ENCODE results near the gene C19orf12. TPM values are rescaled to one million over a fixed set of nuclear protein-coding genes. Genes with fewer than 3 reads are reported as not detected.

Gene C19orf12
- total and polyA plus RNA-seq, 7 donors = 37.5 to 142 (median 65.4) TPM

DNA sequence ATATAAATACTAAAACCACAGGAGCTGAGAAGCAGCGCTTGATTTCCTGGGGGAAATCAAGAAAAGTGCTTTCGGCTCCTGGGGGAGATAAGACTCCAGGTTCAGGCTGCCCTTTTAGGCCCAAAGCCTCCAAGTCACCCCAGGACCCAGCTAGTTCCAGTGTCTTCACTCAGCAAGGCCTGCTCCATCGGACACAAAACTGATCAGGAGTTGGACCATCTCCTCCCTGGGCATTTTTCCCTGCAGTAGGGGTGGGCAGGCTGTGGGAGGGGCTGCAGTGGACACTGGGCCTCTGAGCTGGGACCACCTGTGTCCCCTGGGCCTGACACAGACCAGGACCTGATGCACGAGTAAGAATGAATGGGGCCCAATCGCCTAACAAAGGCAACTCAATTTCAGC lies 15.2 kb downstream of the C19orf12 start:
- intact Hi-C loops (cut with DNase I) = no loop called here
- Histone ChIP-seq H3K36me3 (ENCODE audit: insufficient read depth in 1 of 2, low read depth in 1 of 2) (peaks cover 2 to 38% of the 10 kb centered on the region in 2 donors), H3K4me1 (peaks cover under 1% of the 10 kb centered on the region), H3K9me3 (no peaks in the 10 kb centered on the region), H3K27ac (no peak overlapping the region), H3K4me3 (no peak overlapping the region), H3K27me3 (ENCODE audit: insufficient read depth in 3 of 3, low read length in 2 of 3) (no peaks in the 10 kb centered on the region)
- TF ChIP-seq, protein P1, sequence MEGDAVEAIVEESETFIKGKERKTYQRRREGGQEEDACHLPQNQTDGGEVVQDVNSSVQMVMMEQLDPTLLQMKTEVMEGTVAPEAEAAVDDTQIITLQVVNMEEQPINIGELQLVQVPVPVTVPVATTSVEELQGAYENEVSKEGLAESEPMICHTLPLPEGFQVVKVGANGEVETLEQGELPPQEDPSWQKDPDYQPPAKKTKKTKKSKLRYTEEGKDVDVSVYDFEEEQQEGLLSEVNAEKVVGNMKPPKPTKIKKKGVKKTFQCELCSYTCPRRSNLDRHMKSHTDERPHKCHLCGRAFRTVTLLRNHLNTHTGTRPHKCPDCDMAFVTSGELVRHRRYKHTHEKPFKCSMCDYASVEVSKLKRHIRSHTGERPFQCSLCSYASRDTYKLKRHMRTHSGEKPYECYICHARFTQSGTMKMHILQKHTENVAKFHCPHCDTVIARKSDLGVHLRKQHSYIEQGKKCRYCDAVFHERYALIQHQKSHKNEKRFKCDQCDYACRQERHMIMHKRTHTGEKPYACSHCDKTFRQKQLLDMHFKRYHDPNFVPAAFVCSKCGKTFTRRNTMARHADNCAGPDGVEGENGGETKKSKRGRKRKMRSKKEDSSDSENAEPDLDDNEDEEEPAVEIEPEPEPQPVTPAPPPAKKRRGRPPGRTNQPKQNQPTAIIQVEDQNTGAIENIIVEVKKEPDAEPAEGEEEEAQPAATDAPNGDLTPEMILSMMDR (IDR thresholded peaks at IDR 0.05) = no peak
- DNase-seq = no peak
- ATAC-seq = no peak
- 62 to 69% (median 65%) methylated on average over 5 of the region's 5 CpGs for WGBS, 3 donors

DNA sequence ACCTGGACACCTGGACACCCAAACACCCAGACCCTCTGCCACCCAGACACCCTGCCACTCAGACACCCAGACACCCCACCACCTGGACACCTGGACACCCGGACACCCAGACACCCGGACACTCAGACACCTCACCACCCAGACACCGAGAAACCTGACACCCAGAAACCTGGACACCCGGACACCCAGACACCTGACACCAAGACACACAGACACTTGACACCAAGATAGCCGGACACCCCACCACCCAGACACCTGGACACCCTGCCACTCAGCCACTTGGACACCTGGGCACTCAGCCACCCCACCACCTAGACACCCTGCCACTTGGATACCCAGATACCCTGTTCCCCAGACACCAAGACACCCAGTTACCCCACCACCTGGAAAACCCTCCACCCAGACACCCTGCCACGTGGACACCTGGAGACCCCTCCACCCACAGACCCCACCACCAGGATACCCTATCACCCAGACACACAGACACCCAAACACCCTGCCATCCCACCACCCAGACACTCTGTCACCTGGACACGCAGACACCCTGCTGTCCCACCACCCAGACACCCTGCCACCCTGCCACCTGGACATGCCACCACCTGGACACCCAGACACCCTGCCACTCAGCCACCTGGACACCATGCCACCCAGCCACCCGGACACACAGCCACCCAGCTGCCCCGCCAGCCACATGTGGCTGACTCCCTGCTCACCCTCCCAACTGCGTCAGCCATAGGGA lies 17.4 kb downstream of the C19orf12 start:
- Histone ChIP-seq H3K4me1 (peaks cover 9% of the 10 kb centered on the region), H3K36me3 (ENCODE audit: insufficient read depth in 1 of 2, low read depth in 1 of 2) (peaks cover 2 to 18% of the 10 kb centered on the region in 2 donors), H3K9me3 (no peaks in the 10 kb centered on the region), H3K27me3 (ENCODE audit: insufficient read depth in 3 of 3, low read length in 2 of 3) (no peaks in the 10 kb centered on the region), H3K27ac (no peak overlapping the region), H3K4me3 (no peak overlapping the region)
- intact Hi-C loops (cut with DNase I) = no loop called here
- no peak for ATAC-seq
- TF ChIP-seq, protein P1 (IDR thresholded peaks at IDR 0.05) = no peak
- no peak for DNase-seq
- WGBS, 3 donors = 62 to 84% (median 72%) methylated on average over 8 to 10 of the region's 10 CpGs

DNA sequence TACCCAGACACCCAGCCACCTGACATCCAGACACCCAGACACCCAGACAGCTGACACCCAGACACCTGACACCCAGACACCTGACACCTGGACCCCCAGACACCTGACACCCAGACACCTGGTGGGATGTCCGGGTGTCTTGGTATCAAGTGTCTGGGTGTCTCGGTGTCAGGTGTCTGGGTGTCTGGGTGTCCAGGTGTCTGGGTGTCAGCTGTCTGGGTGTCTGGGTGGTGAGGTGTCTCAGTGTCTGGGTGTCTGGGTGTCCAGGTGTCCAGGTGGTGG lies 18.6 kb downstream of the C19orf12 start:
- ATAC-seq = no peak
- TF ChIP-seq, protein P1 (IDR thresholded peaks at IDR 0.05) = no peak
- Histone ChIP-seq H3K27me3 (ENCODE audit: insufficient read depth in 3 of 3, low read length in 2 of 3) (no peaks in the 10 kb centered on the region), H3K9me3 (no peaks in the 10 kb centered on the region), H3K27ac (no peak overlapping the region), H3K36me3 (ENCODE audit: insufficient read depth in 1 of 2, low read depth in 1 of 2) (peaks cover 0 to 6% of the 10 kb centered on the region in 2 donors), H3K4me3 (no peak overlapping the region), H3K4me1 (peaks cover 9% of the 10 kb centered on the region)
- intact Hi-C loops (cut with DNase I) = no loop called here
- no peak for DNase-seq
- WGBS, 3 donors = 42 to 66% (median 58%) methylated on average over 2 of the region's 2 CpGs

DNA sequence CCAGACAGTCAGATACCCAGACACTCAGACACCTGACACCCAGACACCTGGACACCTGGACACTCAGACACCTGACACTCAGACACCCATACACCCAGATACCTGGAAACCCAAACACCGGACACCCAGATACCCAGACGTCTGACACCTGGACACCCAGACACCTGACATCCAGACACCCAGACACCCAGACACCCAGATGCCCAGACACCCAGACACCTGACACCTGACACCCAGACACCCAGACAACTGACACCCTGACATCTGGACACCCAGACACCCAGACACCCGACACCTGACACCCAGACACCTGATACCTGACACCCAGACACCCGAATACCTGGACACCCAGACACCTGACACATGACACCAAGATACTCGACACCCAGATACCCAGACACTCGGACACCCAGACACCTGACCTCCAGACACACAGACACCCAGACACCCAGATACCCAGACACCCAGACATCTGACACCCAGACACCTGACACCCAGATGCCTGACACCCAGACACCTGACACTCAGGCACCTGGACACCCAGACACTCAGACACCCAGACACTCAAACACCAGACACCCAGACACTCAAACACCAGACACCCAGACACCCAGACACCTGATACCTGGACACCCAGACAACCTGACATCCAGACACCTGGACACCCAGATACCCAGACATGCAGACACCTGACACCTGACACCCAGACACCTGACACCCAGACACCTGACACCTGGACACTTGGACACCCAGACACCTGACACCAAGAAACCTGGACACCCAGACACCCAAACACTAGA lies 19.1 kb downstream of the C19orf12 start:
- WGBS, 3 donors = 43 to 64% (median 51%) methylated on average over 6 of the region's 6 CpGs
- no peaks in the 10 kb centered on the region for H3K9me3 ChIP-seq
- no peak overlapping the region for H3K27ac ChIP-seq
- H3K27me3 ChIP-seq (ENCODE audit: insufficient read depth in 3 of 3, low read length in 2 of 3) = no peaks in the 10 kb centered on the region
- peaks cover 9% of the 10 kb centered on the region for H3K4me1 ChIP-seq
- TF ChIP-seq, protein P1 (IDR thresholded peaks at IDR 0.05) = no peak
- ATAC-seq (no peak), DNase-seq (peak in 1 of 2 donors; percentile 42)
- peaks cover 0 to under 1% of the 10 kb centered on the region in 2 donors for H3K36me3 ChIP-seq (ENCODE audit: insufficient read depth in 1 of 2, low read depth in 1 of 2)
- intact Hi-C loops (cut with DNase I) = loop anchor here (2.0 kb wide), 2 partner anchors 19 to 31 kb away; partner anchors contain the start of genes C19orf12 (in 1 of the 2) and PLEKHF1 (in 1 of the 2)
- no peak overlapping the region for H3K4me3 ChIP-seq

Data from psoas muscle (tissue), 8 donors.